ENCODE results near the gene HFM1.

- TF ChIP-seq, protein P1, sequence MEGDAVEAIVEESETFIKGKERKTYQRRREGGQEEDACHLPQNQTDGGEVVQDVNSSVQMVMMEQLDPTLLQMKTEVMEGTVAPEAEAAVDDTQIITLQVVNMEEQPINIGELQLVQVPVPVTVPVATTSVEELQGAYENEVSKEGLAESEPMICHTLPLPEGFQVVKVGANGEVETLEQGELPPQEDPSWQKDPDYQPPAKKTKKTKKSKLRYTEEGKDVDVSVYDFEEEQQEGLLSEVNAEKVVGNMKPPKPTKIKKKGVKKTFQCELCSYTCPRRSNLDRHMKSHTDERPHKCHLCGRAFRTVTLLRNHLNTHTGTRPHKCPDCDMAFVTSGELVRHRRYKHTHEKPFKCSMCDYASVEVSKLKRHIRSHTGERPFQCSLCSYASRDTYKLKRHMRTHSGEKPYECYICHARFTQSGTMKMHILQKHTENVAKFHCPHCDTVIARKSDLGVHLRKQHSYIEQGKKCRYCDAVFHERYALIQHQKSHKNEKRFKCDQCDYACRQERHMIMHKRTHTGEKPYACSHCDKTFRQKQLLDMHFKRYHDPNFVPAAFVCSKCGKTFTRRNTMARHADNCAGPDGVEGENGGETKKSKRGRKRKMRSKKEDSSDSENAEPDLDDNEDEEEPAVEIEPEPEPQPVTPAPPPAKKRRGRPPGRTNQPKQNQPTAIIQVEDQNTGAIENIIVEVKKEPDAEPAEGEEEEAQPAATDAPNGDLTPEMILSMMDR (optimal IDR thresholded peaks at IDR 0.05 in 1 of 3, IDR thresholded peaks at IDR 0.05 in 1 of 3, conservative IDR thresholded peaks at IDR 0.05 in 1 of 3; ENCODE audit: extremely low read depth in 1 of 3, insufficient read depth in 2 of 3, low read length in 3 of 3): peak in 2 of 3 experiments; percentile 7 to 30
- no peak for TF ChIP-seq EZH2 (IDR thresholded peaks at IDR 0.05; ENCODE audit: low read length)
These were observed 125.9 kb downstream of the HFM1 start for GRCh38 chr1:91278754-91279153.

All from keratinocyte (primary cell).